Measurements from ENCODE around the gene CNOT2. TPM values are rescaled to one million over a fixed set of nuclear protein-coding genes. Genes with fewer than 3 reads are reported as not detected.

The CNOT2 gene
- total and polyA plus RNA-seq, 3 donors from 2014 or later = 56.1 to 127 (median 99.1) TPM

DNA sequence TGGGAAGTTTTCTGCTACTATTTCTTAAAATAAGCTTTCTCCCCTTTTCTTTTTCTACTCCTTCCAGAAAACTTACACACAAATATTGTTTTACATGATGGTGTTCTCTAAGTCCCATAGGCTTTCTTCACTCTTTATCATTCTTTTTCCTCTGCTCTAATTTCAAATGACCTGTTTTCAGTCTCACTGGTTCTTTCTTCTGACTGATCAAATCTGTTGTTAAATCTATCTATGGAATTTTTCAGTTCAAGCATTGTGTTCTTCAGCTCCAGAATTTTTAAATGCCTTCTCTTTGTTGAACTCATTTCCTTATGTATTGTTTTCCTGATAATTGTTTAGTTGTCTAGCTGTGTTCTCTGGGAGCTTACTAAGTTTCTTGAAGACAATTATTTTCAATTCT lies 29.5 kb upstream of the CNOT2 start:
- Histone ChIP-seq H3K4me3 (no peak overlapping the region), H3K36me3 (ENCODE audit: low read depth, missing control alignments) (no peaks in the 10 kb centered on the region), H3K27me3 (no peaks in the 10 kb centered on the region), H3K4me1 (no peaks in the 10 kb centered on the region), H3K27ac (no peak overlapping the region), H3K9me3 (no peaks in the 10 kb centered on the region)
- intact Hi-C loops (cut with DNase I; ENCODE audit: low total_unique reads) = no loop called here
- no peak for TF ChIP-seq CTCF (IDR thresholded peaks at IDR 0.05)
- TF ChIP-seq POLR2A (IDR thresholded peaks at IDR 0.05) = no peak
- no peak for DNase-seq

DNA sequence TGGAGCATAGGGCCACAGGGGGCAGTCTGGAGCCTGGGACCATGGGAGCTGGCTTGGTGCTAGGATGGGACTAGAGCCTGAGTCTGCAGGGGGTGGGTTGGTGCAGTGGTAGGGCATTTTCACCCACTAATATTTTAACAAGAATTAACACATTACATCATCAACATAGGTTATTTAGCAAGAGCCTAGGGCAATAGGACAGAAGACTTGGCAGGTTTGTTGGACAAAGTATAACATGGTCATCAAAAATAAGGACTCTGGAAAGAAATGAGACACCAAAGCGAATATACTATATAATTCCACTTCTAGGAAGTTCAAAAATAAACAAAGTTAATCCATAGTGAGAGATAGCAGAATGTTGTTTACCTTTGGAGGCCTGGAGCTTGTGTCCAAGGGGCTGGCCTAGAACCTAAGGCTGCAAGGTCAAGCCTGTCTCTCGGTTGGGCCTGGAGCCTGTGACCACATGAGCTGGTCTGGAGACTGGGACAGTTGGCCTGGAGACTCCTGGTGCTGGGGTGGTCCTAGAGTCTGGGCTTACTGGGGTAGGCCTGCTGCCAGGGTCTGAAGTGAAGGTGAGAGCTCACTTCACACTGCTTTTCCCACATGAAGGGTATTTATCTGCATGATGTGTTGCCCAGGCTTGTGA lies 28.1 kb upstream of the CNOT2 start:
- H3K9me3 ChIP-seq = no peaks in the 10 kb centered on the region
- H3K36me3 ChIP-seq (ENCODE audit: low read depth, missing control alignments) = no peaks in the 10 kb centered on the region
- H3K27me3 ChIP-seq = no peaks in the 10 kb centered on the region
- intact Hi-C loops (cut with DNase I; ENCODE audit: low total_unique reads) = no loop called here
- no peak for TF ChIP-seq POLR2A (IDR thresholded peaks at IDR 0.05)
- TF ChIP-seq CTCF (IDR thresholded peaks at IDR 0.05) = no peak
- DNase-seq = no peak
- 95 to 98% methylated on average over 2 of the region's 2 CpGs for WGBS, 2 donors
- no peaks in the 10 kb centered on the region for H3K4me1 ChIP-seq
- H3K4me3 ChIP-seq = no peak overlapping the region
- no peak overlapping the region for H3K27ac ChIP-seq

DNA sequence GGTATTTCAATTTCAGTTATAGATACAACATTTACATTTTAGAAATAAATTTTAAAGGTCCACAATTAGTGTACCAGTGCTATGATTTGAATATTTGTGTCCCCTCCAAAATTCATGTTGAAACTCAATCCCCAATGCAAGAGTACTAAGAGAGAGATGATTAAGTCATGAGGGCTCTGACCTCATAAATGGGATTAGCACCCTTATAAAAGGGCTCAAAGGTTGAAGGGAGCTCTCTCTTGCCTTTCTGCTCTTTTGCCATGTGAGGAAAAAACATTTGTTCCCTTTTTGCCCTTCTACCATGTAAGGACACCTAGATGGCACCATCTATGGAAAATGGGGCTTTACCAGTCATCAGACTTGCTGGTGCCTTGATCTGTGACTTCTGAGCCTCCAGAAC lies 25.8 kb upstream of the CNOT2 start:
- intact Hi-C loops (cut with DNase I; ENCODE audit: low total_unique reads) = no loop called here
- no peaks in the 10 kb centered on the region for H3K36me3 ChIP-seq (ENCODE audit: low read depth, missing control alignments)
- TF ChIP-seq POLR2A (IDR thresholded peaks at IDR 0.05) = no peak
- TF ChIP-seq CTCF (IDR thresholded peaks at IDR 0.05) = no peak
- H3K4me1 ChIP-seq = no peaks in the 10 kb centered on the region
- DNase-seq = no peak
- H3K27ac ChIP-seq = no peak overlapping the region
- H3K9me3 ChIP-seq = no peaks in the 10 kb centered on the region
- no peaks in the 10 kb centered on the region for H3K27me3 ChIP-seq
- H3K4me3 ChIP-seq = no peak overlapping the region

- no peak for DNase-seq
- H3K36me3 ChIP-seq (ENCODE audit: low read depth, missing control alignments) = no peaks in the 10 kb centered on the region
- no peak for TF ChIP-seq CTCF (IDR thresholded peaks at IDR 0.05)
- TF ChIP-seq POLR2A (IDR thresholded peaks at IDR 0.05) = no peak
- no peaks in the 10 kb centered on the region for H3K9me3 ChIP-seq
- intact Hi-C loops (cut with DNase I; ENCODE audit: low total_unique reads) = no loop called here
- H3K4me1 ChIP-seq = no peaks in the 10 kb centered on the region
- no peak overlapping the region for H3K4me3 ChIP-seq
- H3K27me3 ChIP-seq = no peaks in the 10 kb centered on the region
- no peak overlapping the region for H3K27ac ChIP-seq
Measured at GRCh38 chr12:70221626-70222025, 21.6 kb upstream of the CNOT2 start.

DNA sequence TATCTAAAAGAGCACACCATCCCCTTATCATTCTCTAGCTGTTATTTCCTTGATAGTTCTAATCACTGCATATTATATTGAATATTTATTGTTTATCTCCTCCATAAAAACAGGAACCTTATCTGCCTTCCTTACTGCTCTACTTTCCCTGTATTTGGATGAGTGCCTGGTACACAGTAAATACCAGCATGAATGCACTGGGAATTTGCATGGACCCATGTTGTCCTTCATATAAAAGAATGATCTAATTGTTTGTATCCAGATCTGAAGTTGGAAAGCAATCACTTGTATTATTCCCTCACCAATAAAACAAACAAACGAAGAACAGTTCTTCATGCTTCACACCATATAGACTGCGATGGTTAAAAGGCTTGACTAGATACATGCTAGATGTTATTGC lies 15.3 kb upstream of the CNOT2 start:
- Histone ChIP-seq H3K4me1 (no peaks in the 10 kb centered on the region), H3K27me3 (no peaks in the 10 kb centered on the region), H3K27ac (no peak overlapping the region), H3K4me3 (no peak overlapping the region), H3K9me3 (no peaks in the 10 kb centered on the region), H3K36me3 (ENCODE audit: low read depth, missing control alignments) (no peaks in the 10 kb centered on the region)
- intact Hi-C loops (cut with DNase I; ENCODE audit: low total_unique reads) = no loop called here
- 94 to 95% methylated on average over 2 of the region's 2 CpGs for WGBS, 2 donors
- TF ChIP-seq POLR2A (IDR thresholded peaks at IDR 0.05) = no peak
- no peak for TF ChIP-seq CTCF (IDR thresholded peaks at IDR 0.05)
- no peak for DNase-seq
